Immature natural killer cell (primary cell): ENCODE results near the gene SIX2. TPM values are rescaled to one million over a fixed set of nuclear protein-coding genes. Genes with fewer than 3 reads are reported as not detected.

ENCODE experiments used
- DNase-seq, 3 donors: peaks; one replicate each; pipeline ENCODE4 v3.0.0; 2022; ENCODE audit warnings: mixed read lengths in 1 of 3
- H3K27ac Mint-ChIP-seq, 6 donors: one replicate each; pipeline ENCODE4 v1.8.0; 2020; ENCODE audit warnings: mixed read lengths in 6 of 6, mild to moderate bottlenecking in 5 of 6, inconsistent platforms in 4 of 6, moderate library complexity in 3 of 6
- H3K27me3 Mint-ChIP-seq, 3 donors: one replicate each; pipeline ENCODE4 v1.8.0; 2020 to 2021; ENCODE audit warnings: low read depth in 3 of 3, mild to moderate bottlenecking in 3 of 3, mixed read lengths in 3 of 3, moderate library complexity in 3 of 3, inconsistent platforms in 1 of 3
- H3K36me3 Mint-ChIP-seq, 3 donors: one replicate each; pipeline ENCODE4 v1.8.0; 2020; ENCODE audit warnings: mixed read lengths in 3 of 3, inconsistent platforms in 2 of 3, mild to moderate bottlenecking in 2 of 3
- H3K4me1 Mint-ChIP-seq, 2 donors: one replicate each; pipeline ENCODE4 v1.8.0; 2020; ENCODE audit warnings: inconsistent platforms in 2 of 2, mild to moderate bottlenecking in 2 of 2, mixed read lengths in 2 of 2, moderate library complexity in 1 of 2
- H3K4me3 Mint-ChIP-seq, 5 donors: one replicate each; pipeline ENCODE4 v1.8.0; 2020; ENCODE audit warnings: mild to moderate bottlenecking in 5 of 5, mixed read lengths in 5 of 5, inconsistent platforms in 3 of 5, moderate library complexity in 3 of 5
- H3K9me3 Mint-ChIP-seq, 6 donors: one replicate each; pipeline ENCODE4 v1.8.0; 2020; ENCODE audit warnings: mild to moderate bottlenecking in 6 of 6, mixed read lengths in 6 of 6, inconsistent platforms in 4 of 6, moderate library complexity in 3 of 6
- polyA plus RNA-seq, 3 donors: library from polyadenylated mRNA; unstranded; fragments of 300-500 nt; fragmentation: Illumina TruSeq; gene quantifications; one replicate each; pipeline ENCODE4 v1.2.3, GENCODE V29; 2021

The SIX2 gene
- polyA plus RNA-seq, 3 donors from 2014 or later, result not detected

GRCh38 chr2:45002686-45003085 lies 6.6 kb downstream of the SIX2 start:
- H3K27me3 Mint-ChIP-seq, result peaks cover 8 to 46% (median 29%) of the 10 kb centered on the region in 3 donors
- peak overlapping the region in 2 of 5 donors; percentile 2 to 44 for H3K4me3 Mint-ChIP-seq
- H3K4me1 Mint-ChIP-seq, result peaks cover 5 to 8% of the 10 kb centered on the region in 2 donors
- H3K9me3 Mint-ChIP-seq, result no peaks in the 10 kb centered on the region
- H3K36me3 Mint-ChIP-seq, result peaks cover 0 to 3% (median 0%) of the 10 kb centered on the region in 3 donors
- H3K27ac Mint-ChIP-seq, result no peak overlapping the region
- DNase-seq, result no peak

GRCh38 chr2:45001869-45002385 lies 7.3 kb downstream of the SIX2 start:
- DNase-seq, result no peak
- peaks cover 0 to 3% (median 0%) of the 10 kb centered on the region in 3 donors for H3K36me3 Mint-ChIP-seq
- no peaks in the 10 kb centered on the region for H3K9me3 Mint-ChIP-seq
- H3K4me3 Mint-ChIP-seq, result no peak overlapping the region
- peaks cover 4 to 41% (median 28%) of the 10 kb centered on the region in 3 donors for H3K27me3 Mint-ChIP-seq
- no peak overlapping the region for H3K27ac Mint-ChIP-seq
- peaks cover 4 to 6% of the 10 kb centered on the region in 2 donors for H3K4me1 Mint-ChIP-seq

DNA sequence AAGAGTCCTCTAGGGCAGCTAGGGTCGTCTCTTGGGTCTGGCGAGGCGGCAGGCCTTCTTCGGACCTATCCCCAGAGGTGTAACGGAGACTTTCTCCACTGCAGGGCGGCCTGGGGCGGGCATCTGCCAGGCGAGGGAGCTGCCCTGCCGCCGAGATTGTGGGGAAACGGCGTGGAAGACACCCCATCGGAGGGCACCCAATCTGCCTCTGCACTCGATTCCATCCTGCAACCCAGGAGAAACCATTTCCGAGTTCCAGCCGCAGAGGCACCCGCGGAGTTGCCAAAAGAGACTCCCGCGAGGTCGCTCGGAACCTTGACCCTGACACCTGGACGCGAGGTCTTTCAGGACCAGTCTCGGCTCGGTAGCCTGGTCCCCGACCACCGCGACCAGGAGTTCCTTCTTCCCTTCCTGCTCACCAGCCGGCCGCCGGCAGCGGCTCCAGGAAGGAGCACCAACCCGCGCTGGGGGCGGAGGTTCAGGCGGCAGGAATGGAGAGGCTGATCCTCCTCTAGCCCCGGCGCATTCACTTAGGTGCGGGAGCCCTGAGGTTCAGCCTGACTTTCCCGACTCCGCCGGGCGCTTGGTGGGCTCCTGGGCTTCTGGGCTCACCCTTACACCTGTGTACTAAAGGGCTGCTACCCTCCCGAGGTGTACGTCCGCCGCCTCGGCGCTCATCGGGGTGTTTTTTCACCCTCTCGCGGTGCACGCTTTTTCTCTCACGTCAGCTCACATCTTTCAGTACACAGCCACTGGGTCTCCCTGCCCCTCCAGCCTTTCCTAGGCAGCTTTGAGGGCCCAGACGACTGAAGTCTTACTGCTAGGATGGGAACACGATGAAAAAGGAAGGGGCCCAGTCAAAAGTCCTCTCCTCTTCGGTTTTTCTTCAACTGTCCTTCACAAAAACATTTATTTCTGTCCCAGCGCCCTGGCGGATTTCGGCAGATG lies 8.1 kb downstream of the SIX2 start:
- peaks cover 7 to 47% (median 23%) of the 10 kb centered on the region in 3 donors for H3K27me3 Mint-ChIP-seq

DNA sequence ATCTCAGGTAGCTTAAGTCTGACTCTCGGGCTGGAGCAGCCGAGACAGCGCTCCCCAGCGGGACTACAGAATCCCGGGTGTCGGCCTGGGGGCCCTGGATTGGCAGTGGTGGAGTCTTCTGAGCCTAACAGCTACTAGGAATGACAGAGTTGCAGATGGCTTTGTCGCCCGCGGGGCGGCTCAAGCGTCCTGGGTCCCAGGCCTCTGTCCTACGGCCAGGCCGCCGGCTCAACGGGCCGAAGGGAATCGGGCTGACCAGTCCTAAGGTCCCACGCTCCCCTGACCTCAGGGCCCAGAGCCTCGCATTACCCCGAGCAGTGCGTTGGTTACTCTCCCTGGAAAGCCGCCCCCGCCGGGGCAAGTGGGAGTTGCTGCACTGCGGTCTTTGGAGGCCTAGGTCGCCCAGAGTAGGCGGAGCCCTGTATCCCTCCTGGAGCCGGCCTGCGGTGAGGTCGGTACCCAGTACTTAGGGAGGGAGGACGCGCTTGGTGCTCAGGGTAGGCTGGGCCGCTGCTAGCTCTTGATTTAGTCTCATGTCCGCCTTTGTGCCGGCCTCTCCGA lies 8.8 kb downstream of the SIX2 start:
- peaks cover 7 to 41% (median 18%) of the 10 kb centered on the region in 3 donors for H3K27me3 Mint-ChIP-seq
- peaks cover 0 to 3% (median 0%) of the 10 kb centered on the region in 3 donors for H3K36me3 Mint-ChIP-seq
- no peak overlapping the region for H3K4me3 Mint-ChIP-seq
- H3K27ac Mint-ChIP-seq, result no peak overlapping the region
- H3K9me3 Mint-ChIP-seq, result no peaks in the 10 kb centered on the region
- no peak for DNase-seq
- peaks cover 0 to 2% of the 10 kb centered on the region in 2 donors for H3K4me1 Mint-ChIP-seq

More for the DNA sequence above, 8.1 kb downstream of the SIX2 start:
- no peak overlapping the region for H3K4me3 Mint-ChIP-seq
- peaks cover 0 to 4% of the 10 kb centered on the region in 2 donors for H3K4me1 Mint-ChIP-seq
- H3K36me3 Mint-ChIP-seq, result peaks cover 0 to 3% (median 0%) of the 10 kb centered on the region in 3 donors
- H3K27ac Mint-ChIP-seq, result no peak overlapping the region
- DNase-seq, result no peak
- no peaks in the 10 kb centered on the region for H3K9me3 Mint-ChIP-seq

GRCh38 chr2:44999540-44999939 lies 9.7 kb downstream of the SIX2 start:
- Mint-ChIP-seq H3K27ac (no peak overlapping the region), H3K4me3 (no peak overlapping the region), H3K36me3 (peaks cover 0 to 3% (median 0%) of the 10 kb centered on the region in 3 donors)

DNA sequence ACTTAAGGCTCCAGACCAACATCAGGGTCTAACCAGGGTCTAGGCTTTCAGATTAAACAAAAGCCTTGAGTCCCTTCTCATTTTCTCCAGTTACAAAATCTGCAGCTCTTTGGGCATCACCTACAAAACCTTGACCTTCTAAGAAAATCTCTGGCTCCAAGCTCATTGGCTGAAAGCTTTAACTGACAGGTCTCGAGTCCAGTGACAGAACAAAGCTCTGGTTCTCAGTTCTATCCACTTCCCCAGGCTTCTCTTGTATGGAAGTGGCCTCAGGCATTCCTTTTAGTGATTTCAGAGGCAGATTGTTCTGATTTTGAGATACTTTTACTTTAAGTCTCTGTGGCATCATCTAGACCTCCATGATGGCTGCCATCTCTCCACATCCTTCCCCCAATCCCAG lies 11.3 kb downstream of the SIX2 start:
- Mint-ChIP-seq H3K4me3 (no peak overlapping the region), H3K27ac (no peak overlapping the region), H3K9me3 (no peaks in the 10 kb centered on the region), H3K4me1 (peaks cover 0 to under 1% of the 10 kb centered on the region in 2 donors), H3K36me3 (peaks cover 0 to 1% (median 0%) of the 10 kb centered on the region in 3 donors), H3K27me3 (peaks cover 10 to 34% (median 16%) of the 10 kb centered on the region in 3 donors)
- no peak for DNase-seq

More at GRCh38 chr2:44999540-44999939, 9.7 kb downstream of the SIX2 start:
- peaks cover 0 to 2% of the 10 kb centered on the region in 2 donors for H3K4me1 Mint-ChIP-seq
- H3K9me3 Mint-ChIP-seq, result no peaks in the 10 kb centered on the region
- no peak for DNase-seq
- peaks cover 7 to 39% (median 18%) of the 10 kb centered on the region in 3 donors for H3K27me3 Mint-ChIP-seq

- Mint-ChIP-seq H3K36me3 (no peaks in the 10 kb centered on the region), H3K4me3 (no peak overlapping the region), H3K27ac (no peak overlapping the region), H3K9me3 (peaks cover 0 to 4% (median 2%) of the 10 kb centered on the region in 6 donors), H3K4me1 (no peaks in the 10 kb centered on the region), H3K27me3 (peaks cover 16 to 27% (median 17%) of the 10 kb centered on the region in 3 donors)
- DNase-seq, result no peak
Observed at GRCh38 chr2:44996356-44996755, 12.9 kb downstream of the SIX2 start.

DNA sequence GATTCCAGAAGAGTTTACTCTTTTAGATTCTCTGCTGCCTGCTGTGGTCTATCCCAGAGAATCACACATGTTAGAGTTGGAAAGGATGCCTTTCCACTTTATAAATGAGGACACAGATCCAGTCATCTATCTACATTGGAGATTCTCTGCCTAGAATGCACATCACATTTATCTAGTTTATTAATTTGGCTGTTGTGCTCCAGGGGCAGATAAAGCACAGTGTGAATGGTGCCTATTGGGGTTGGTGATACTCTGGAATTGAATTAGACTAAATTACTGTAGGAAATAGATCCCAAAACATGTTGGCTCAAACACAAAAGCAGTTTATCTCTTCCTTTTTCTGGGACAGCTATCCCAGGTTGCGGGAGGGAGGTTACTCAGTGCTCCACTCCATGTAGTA lies 14.9 kb downstream of the SIX2 start:
- no peak overlapping the region for H3K27ac Mint-ChIP-seq
- H3K36me3 Mint-ChIP-seq, result no peaks in the 10 kb centered on the region
- H3K4me1 Mint-ChIP-seq, result no peaks in the 10 kb centered on the region

DNA sequence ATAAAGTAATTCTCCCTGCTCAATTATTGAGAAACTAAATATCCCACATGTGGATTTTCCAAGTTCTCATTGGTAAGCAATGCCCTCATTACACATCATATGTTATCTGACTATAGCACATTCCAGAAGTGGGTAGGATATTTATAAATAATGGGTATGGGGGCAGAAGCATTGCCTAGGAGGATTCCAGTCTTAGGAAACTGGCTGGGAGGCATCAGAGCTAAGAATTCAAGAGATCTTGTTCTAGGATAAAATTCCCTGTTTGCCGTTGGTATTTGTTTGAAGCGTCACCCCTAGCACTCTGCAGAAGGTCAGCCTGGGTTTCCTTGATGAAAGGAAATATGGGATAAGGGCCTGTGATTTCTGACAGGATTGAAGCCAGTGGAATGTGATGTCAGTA lies 20.1 kb downstream of the SIX2 start:
- Mint-ChIP-seq H3K4me1 (no peaks in the 10 kb centered on the region), H3K4me3 (no peak overlapping the region), H3K36me3 (no peaks in the 10 kb centered on the region), H3K9me3 (peaks cover 0 to 6% (median 4%) of the 10 kb centered on the region in 6 donors), H3K27me3 (peaks cover 14 to 19% (median 16%) of the 10 kb centered on the region in 3 donors), H3K27ac (no peak overlapping the region)
- no peak for DNase-seq

More for the DNA sequence above, 14.9 kb downstream of the SIX2 start:
- no peak for DNase-seq
- Mint-ChIP-seq H3K4me3 (no peak overlapping the region), H3K9me3 (peaks cover 0 to 4% (median 2%) of the 10 kb centered on the region in 6 donors), H3K27me3 (peaks cover 12 to 24% (median 17%) of the 10 kb centered on the region in 3 donors)

DNA sequence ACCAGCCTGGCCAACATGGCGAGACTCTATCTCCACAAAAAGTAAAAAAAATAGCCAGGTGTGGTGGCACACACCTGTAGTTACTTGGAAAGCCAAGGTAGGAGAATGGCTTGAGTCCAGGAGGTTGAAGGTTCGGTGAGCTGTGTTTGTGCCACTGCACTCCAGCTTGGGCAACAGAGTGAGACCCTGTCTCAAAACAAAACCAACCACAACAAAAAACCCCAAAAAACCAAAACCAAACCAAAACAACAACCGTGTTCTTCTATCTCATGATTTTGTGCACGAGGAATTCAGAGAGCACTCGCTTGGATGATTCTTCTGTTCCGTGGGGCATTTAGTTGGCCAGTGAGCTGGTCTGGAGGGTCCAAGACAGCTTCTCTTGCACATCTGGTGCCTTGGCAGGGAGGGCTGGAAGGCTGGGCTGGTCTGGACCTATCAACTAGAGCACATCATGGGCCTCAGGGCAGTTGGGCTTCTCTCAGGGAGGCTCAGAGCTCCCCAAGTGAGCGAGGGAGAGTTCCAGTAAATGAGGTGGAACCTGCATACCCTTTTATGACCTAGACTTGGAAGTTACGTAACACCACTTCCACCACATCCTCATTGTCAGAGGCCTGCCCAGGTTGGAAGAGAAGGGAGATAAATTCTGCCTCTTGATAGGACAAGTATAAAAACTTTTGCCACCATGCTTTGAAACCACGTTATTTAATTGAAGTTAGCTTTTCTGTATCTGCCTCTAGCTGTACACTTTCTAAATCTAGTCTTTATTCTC lies 25.2 kb downstream of the SIX2 start:
- H3K27ac Mint-ChIP-seq, result no peak overlapping the region
- peaks cover 8 to 16% (median 11%) of the 10 kb centered on the region in 3 donors for H3K27me3 Mint-ChIP-seq
- no peak overlapping the region for H3K4me3 Mint-ChIP-seq
- peaks cover 0 to 4% of the 10 kb centered on the region in 2 donors for H3K4me1 Mint-ChIP-seq
- peaks cover 0 to 6% (median 0%) of the 10 kb centered on the region in 6 donors for H3K9me3 Mint-ChIP-seq
- DNase-seq, result no peak
- no peaks in the 10 kb centered on the region for H3K36me3 Mint-ChIP-seq

DNA sequence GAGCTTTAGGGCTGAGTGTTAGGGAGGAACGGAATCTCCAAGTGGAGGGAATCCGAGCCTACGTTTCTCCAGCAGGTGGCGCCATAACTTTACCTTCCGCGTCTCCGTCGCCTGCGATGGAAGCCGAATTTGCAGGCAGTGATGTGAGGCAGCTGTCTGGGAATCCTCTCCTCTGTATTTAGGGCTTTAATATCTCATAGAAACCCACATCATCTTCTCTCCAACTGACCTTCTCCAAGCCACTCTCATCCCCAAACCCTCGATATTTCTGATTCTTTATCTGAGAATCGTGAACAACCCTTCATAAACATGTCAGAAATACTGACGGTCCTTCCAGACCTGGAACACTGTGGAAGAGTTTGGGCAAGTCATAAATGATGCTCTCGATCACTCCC lies 27.5 kb downstream of the SIX2 start:
- no peak overlapping the region for H3K4me3 Mint-ChIP-seq
- H3K27me3 Mint-ChIP-seq, result peaks cover 6 to 11% (median 10%) of the 10 kb centered on the region in 3 donors

GRCh38 chr2:44980751-44981713 lies 28.2 kb downstream of the SIX2 start:
- Mint-ChIP-seq H3K4me1 (peaks cover 0 to 4% of the 10 kb centered on the region in 2 donors), H3K36me3 (no peaks in the 10 kb centered on the region), H3K4me3 (no peak overlapping the region), H3K27ac (no peak overlapping the region), H3K27me3 (peaks cover 9 to 10% (median 9%) of the 10 kb centered on the region in 3 donors), H3K9me3 (no peaks in the 10 kb centered on the region)
- DNase-seq, result no peak

More for the DNA sequence above, 27.5 kb downstream of the SIX2 start:
- H3K9me3 Mint-ChIP-seq, result no peaks in the 10 kb centered on the region
- peak; percentile 35 to 47 (median 46) for DNase-seq
- peak overlapping the region in 1 of 6 donors; percentile 55 for H3K27ac Mint-ChIP-seq
- peaks cover 0 to 4% of the 10 kb centered on the region in 2 donors for H3K4me1 Mint-ChIP-seq
- H3K36me3 Mint-ChIP-seq, result no peaks in the 10 kb centered on the region
